ENCODE measurements around the gene PLCH1.

DNA sequence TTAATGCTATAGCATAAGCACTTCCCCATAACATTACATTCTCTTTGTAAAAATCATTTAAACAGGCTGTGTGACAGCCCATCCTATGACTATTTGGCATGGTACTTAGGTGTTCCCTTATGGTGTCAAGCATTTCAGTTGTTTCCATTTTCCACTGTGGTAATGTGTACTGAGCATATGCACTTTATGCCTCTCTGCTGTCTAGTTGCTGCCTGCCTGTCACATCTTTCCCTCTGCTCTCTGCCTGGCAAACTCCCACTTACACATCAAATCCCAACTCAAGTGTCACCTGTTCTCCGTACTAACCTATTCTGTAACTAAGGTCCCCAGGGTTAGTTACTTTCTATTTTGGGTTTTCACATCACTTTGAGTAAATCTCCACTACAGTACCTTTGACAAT, 367.0 kb downstream of the PLCH1 start:
- TF ChIP-seq EZH2 (IDR thresholded peaks at IDR 0.05; ENCODE audit: borderline replicate concordance, low read depth, low read length, poor library complexity, severe bottlenecking) = no peak
- TF ChIP-seq, protein P1, sequence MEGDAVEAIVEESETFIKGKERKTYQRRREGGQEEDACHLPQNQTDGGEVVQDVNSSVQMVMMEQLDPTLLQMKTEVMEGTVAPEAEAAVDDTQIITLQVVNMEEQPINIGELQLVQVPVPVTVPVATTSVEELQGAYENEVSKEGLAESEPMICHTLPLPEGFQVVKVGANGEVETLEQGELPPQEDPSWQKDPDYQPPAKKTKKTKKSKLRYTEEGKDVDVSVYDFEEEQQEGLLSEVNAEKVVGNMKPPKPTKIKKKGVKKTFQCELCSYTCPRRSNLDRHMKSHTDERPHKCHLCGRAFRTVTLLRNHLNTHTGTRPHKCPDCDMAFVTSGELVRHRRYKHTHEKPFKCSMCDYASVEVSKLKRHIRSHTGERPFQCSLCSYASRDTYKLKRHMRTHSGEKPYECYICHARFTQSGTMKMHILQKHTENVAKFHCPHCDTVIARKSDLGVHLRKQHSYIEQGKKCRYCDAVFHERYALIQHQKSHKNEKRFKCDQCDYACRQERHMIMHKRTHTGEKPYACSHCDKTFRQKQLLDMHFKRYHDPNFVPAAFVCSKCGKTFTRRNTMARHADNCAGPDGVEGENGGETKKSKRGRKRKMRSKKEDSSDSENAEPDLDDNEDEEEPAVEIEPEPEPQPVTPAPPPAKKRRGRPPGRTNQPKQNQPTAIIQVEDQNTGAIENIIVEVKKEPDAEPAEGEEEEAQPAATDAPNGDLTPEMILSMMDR (conservative IDR thresholded peaks at IDR 0.05; ENCODE audit: low read depth, low read length) = no peak

Measured in A673 (cell line).